Gastrocnemius medialis (tissue), 4 donors: ENCODE results near the gene CLCN3.

Experiments
- CTCF ChIP-seq, 5 experiments: fragments of 450-650 bp in 3 of 5; fragments of 200-600 bp in 2 of 5; sonication (generic) in 2 of 5; IDR thresholded peaks in 4 of 5; conservative IDR thresholded peaks in 1 of 5; 1 replicate in 4 of 5; 2 replicates in 1 of 5; pipeline ENCODE4 v1.5.1; 2016 to 2019; ENCODE audit warnings: antibody characterized with exemption in 5 of 5, mild to moderate bottlenecking in 3 of 5, moderate library complexity in 3 of 5
- POLR2A ChIP-seq, 2 donors: fragments of 450-650 bp; IDR thresholded peaks; one replicate each; pipeline ENCODE4 v1.6.1; 2017; ENCODE audit warnings: antibody characterized with exemption in 2 of 2, mild to moderate bottlenecking in 2 of 2, moderate library complexity in 2 of 2

- TF ChIP-seq CTCF (IDR thresholded peaks at IDR 0.05 in 4 of 5, conservative IDR thresholded peaks at IDR 0.05 in 1 of 5) = no peak
- no peak for TF ChIP-seq POLR2A (IDR thresholded peaks at IDR 0.05)
Observed at GRCh38 chr4:169761846-169762245, 141.5 kb downstream of the CLCN3 start.
